Stimulated activated CD4-positive, alpha-beta T cell treated with anti-CD3 and anti-CD28 coated beads, Interleukin-4, amount 100 ng/mL, for 4 hours (primary cell): ENCODE measurements around the gene SLC25A10.
"Not testable (repeated sequence)": the region's sequence is repeated elsewhere in the genome, so short reads cannot be mapped to it uniquely, and the experiment has no call there.

Source experiments
- DNase-seq, 2 experiments: peaks; one replicate each; pipeline ENCODE4 v3.0.0-alpha.2; 2020

Gene SLC25A10

DNA sequence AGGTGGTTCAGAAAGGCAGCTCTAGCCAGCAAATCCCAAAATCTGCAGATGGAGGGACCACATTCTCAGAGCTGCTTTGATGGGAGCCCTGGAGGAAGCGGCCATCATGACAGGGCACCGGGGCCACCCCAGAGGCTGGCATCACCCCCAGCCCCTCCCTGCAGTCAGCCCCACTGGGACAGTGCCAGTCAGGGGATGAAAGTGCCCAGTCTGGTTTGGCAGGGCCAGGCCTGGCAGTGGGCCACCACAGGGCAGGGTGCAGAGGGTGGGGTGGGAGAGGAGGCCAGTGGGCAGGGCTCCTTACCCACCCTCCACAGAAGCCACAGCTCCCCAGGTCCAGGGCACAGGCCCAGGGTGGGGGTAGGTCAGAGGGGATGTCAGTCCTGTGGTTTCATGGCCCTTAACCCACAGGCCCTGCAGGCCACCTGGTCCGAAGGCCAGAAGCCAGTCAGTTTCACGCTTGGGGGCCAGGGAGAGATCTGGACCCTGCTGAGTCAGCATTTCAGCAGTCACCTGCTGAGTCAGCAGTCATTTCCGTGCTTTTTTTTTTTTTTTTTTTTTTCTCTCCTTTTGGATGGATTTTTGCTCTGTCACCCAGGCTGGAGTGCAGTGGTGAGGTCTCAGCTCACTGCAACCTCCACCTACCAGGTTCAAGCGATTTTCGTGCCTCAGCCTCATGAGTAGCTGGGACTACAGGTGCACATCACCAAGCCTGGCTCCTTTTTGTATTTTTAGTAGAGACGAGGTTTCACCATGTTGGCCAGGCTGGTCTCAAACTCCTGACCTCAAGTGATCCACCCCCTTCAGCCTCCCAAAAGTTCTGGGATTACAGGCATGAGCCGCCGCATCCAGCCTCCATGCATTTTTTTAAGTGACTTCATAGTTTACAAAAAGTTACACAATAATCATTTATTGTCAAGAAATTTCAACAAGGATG, 10.4 kb downstream of the SLC25A10 start:
- no peak for DNase-seq

DNA sequence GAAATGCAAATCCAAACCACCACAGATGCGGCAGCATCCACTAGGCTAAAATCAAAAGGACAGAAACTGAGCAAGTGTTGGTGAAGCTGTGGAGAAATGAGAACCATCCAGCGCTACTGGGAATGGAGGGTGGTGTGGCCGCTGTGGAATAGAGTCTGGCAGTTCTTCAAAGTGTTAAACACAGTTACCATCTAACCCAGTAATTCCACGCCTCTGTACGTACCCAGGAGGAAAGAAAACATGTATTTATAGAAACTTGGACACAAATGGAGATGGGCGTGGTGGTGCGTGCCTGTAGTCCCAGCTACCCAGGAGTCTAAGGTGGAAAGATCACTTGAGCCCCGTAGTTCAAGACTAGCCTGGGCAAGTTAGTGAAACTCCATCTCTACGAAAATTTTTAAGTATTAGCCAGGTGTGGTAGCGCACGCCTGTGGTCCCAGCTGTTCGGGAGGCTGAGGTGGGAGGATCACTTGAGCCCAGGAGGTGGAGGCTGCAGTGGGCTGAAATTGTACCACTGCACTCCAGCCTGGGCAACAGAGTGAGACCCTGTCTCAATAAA, 11.6 kb downstream of the SLC25A10 start:
- DNase-seq = no peak

DNA sequence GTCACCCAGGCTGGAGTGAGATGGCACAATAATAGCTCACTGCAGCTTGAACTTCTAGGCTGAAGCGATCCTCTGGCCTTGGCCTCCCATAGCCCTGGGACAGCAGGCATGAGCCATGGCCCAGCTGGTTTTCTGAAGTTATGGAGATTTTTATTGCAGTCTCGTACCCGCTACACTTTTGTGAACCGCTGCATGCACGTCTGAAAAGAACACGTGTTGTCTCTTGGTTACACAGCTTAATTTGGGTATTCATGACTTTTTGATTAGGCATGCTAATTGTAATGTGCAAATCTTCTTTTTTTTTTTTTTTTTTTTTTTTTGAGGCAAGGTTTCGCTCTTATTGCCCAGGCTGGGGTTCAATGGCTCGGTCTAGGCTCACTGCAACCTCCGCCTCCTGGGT, 13.4 kb downstream of the SLC25A10 start:
- DNase-seq = no peak

DNA sequence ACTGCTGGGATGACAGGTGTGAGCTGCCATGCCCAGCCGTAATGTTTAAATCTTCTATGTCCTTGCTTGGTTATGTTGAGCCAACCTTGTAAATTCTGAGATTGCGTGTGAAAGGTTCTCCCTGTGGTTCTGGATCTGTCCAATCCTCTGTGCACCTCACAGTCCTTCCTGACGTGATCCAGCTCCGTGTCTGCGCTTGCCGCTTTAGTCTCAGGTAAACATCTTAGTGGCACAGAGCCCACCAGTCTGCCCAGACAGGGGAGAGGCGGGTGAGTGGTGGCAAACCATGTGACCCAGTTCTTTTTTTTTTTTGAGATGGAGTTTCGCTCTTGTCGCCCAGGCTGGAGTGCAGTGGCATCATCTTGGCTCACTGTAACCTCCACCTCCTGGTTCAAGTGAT, 13.9 kb downstream of the SLC25A10 start:
- no peak for DNase-seq

DNA sequence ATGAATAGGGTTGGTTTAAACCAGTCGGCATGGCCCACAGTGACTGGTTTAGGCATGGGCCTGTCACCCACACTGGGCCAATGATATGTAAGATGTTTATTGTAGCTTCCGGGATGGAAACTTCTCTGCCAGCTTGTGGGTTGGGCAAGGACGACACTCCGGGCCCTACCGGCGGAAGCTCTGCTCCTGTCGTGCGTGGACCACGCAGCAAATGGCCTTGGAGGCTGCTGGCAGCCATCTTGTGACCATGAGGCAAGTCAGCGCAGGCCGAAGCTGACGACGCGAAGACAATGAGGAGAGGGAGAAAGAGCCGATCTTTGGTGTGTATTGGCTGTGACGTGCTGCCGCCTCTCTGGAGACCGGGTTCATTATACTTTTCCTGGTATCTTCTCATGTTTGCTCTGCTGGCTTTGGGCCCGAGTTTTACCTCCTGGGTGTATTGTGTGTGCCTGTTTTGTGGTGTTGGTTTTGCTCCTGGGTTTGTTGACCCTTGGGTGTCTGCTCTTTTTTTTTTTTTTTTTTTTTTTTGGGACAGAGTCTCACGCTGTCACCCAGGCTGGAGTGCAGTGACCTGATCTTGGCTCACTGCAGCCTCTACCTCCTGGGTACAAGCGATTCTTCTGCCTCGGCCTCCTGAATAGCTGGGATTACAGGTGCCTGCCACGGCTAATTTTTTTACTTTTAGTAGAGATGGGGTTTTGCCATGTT, 15.4 kb downstream of the SLC25A10 start:
- DNase-seq = no peak

DNA sequence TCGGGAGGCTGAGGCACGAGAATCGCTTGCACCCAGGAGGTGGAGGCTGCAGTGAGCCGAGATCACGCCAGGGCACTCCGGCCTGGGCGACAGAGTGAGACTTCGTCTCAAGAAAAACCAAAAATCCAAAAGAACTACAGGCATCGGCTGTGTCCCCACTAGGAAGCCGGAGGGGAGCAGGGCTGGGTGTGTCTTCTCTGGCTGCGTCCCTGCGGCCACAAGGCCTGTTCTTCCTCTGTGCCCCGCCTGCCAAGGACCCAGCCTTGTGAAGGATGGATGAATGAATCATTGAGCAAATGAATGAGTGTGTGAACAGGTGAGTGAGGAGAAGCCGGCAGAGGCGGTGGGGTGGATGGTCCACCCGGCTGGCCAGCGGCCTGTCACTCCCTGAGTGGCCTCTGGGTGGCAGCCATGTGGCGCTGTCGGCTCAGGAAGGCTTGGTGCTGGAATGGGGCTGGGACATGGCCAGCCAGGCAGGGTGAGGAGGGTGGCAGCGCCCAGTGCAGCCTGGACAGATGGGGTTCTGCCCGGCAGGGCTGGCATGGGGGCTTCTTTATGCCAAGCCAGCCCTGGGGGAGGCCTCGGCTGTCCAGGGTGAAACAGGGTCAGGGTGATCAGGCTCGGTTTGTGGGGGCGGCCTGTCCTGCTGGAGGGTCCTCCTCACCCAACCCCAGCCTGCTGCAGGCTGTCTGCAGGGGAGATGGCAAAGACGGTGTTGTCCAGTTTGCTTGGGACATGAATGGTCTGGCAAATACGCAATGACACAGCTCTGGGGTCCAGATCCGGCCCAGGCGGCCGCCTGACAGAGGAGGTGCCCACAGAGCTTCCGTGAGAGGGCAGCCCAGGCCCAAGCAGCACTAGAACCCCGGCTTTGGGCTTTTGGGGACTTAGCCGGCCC, 21.7 kb downstream of the SLC25A10 start:
- peak; percentile 38 to 66 for DNase-seq

DNA sequence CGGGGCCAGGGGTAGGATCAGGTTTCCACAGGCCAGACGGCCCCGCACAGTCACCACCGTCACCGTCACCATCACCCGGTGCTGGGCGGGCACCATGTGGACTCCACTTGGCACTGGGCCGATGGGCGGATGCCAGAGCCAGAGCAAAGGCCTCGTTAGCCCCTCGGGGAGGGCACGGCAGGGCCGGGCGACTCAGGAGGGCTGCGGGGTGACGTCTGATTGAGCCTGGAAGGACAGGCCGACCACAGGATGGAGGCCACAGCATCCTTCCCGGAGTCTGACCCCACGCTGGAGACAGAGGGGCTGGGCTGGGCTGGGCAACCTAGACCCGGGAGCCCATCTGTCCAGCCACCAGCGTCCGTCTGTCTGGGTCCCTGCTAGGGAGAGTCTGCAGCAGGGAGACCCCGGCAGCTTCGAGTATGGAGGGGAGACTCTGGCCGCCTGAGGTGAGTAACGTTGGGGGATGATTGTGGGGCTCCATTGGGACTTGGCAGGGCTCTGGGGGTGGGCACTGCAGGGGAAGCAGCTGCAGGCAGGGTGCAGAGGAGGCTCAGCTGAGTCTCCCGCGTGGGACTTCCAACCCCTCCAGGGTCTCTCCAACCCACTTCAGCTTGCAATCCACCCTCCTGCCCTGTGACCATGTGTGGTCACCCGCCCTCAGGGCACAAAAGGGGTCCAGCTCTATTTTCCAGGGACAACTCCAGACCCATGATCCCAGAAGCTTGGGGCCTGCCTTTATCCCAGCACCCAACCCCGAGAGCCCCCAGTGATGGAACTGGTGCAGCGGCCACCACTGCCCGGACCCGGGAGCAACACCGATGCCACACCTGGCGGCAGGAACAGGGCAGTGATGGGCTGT, 22.6 kb downstream of the SLC25A10 start:
- DNase-seq = no peak

DNA sequence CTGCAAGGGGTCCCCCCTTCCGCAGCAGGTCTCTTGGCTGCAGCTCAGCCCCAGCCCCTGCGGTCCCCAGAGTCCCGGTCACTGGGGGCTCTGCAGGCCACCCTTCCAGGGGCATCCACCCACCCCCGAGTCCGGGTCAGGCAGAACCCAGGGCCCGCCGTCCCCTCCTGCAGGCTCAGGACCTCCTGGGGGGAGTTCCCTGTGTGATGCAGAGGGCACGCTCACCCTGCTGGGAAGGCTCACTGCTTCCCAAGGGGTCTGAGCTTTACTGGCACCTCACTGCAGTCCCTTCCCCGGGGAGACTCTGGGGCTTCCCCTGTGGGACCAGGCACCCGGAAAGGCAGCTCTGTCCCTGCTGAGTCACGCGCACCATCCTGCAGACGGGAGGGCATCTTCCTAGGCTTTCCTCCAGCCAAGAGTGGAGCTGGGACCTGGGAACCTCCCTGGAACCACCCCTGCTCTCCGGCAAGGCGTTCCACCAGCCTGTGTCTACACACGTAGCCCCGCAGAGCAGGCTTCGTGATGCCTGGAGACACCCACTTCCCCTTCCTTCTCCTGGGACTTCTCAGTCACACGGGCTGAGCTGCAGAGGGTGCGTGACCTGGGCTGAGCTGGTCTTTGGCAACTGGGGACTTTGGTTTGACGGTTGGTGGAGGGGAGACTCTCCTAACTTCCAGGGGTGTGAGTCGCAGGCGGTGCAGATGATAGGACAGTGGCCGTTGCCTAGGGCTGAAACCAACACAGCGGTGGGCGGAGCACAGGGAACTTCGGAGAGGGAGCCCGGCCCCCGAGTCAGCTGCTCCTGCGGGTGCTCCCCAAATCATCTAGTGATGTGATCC, 23.4 kb downstream of the SLC25A10 start:
- DNase-seq = no peak

DNA sequence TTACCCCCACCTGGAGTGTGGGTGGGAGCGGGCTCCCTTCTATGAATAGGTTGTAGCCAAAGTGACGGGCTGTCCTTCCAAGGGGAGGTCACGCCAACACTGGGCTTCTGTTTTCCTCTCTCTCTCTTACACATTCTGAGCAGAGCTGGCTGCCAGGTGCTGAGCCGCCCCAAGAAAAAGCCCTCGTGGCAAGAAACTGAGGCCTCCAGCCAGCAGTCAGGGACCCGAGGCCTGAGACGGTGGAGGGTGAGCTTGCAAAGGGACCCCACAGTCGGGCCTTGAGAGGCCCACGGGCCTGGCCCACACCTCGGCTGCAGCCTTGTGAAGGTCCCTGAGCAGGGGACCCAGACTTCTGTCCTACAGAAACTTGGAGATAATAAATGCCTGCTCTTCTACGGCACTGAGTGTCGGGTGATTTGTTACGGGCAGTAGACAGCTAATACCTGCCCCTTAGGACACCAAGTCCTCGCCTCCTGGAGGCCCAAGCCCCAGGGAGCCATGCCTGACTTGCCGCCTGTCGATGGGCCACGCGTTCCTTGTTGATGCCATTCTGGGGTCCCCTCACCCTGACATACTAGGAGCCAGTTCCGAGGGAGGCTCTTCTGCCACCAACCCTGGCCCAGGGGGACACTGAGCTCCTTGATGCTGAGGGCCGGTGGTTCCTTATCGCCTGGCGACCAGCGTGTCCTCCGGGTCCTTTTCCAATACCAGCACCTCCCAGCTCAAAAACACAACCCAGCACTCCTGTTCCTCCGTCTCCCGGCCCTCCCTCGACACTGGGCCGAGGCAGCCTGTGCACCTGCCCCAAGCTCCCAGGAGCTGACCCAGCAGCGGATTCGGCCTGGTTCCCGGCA, 26.1 kb downstream of the SLC25A10 start:
- DNase-seq = no peak

DNA sequence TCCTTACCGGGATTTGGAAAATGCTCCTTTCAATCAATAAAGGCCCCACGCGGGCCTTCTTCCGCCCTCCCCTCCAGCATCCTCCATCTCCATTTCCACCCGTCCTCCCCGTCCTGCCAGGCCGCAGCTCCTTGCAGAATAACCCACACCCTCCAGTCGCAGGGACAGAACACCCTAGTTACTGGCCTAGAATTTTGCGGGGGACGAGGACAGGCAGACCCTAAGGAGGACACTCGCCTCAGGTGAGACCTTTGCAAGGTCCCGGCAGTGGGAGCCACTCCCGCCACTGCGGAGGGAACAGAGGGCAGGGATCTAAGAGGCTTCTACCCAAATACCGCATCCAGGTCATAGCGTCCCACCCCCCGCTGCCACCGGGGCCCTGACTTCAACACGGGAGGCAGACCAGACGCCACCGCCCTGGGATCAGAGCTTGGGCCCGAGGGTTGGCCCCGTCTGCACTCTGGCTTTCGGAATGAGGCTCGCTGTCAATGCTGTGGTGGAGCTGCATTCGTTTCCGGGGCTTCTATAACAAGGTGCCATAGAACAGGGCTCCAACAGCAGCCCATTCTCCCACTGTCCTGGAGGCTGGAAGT, 26.8 kb downstream of the SLC25A10 start:
- DNase-seq = no peak

DNA sequence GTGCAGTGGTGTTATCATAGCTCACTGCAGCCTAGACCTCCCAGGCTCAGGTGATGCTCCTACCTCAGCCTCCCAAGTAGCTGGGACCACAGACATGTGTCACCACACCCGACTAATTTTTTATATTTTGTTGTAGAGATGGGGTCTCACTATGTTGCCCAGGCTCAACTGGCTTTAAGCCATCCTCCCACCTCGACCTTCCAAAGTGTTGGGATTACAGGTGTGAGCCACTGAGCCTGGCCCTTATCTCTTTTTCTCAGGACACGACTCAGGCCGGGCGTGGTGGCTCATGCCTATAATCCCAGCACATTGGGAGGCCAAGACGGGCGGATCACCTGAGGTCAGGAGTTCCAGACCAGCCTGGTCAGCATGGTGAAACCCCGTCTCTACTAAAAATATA, 27.5 kb downstream of the SLC25A10 start:
- DNase-seq = not testable (repeated sequence)

DNA sequence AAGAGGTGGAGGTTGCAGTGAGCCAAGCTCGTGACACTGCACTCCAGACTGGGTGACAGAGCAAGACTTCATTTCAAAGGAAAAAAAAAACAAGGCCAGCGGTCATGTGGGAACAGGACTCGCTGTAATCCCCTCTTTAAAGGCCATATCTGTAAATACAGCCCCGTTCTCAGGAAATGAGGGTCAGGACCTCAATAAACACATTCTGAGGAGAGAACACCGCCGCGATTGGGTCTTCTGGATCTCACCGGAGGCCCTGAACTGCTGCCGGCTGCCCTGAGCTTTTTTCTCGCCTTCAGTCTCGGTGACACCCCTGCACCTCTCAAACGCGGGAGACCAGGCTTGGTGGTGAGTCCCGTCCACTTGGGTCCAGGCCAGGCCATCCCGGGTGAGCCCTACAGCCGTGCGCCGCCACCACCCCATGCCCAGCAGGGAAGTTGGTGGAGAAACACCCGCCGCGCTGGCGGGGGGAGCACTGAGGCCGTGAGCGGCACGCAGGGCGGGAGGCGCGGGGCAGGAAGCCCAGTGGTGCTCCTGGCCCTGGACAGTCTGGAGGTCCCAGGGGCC, 28.4 kb downstream of the SLC25A10 start:
- no peak for DNase-seq

DNA sequence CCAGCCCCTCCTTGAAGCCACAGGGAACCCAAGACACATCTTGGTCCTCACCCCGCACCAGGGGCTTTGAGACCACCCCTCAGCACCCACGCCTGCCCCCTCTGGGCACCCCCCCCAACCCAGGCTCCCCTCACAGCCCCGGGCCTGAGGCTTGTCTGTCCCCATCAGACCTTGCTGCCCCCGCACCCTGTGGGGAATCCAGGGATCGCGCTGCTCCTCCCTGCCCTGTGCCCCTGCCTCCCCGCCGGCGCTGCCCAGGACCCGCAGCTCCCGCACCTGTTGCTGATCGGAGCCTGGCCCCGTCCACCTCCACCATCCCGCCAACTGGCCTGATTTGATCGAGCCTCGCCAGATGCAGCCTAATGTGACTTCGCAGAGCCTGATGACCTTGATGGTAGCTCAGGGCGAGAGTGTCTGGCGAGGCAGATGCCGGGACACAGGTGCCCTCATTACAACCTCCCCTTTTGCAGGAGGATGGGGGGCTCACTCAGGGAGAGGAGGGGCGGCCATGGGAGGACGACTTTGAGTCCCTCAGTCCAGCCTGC, 29.0 kb downstream of the SLC25A10 start:
- DNase-seq = no peak

DNA sequence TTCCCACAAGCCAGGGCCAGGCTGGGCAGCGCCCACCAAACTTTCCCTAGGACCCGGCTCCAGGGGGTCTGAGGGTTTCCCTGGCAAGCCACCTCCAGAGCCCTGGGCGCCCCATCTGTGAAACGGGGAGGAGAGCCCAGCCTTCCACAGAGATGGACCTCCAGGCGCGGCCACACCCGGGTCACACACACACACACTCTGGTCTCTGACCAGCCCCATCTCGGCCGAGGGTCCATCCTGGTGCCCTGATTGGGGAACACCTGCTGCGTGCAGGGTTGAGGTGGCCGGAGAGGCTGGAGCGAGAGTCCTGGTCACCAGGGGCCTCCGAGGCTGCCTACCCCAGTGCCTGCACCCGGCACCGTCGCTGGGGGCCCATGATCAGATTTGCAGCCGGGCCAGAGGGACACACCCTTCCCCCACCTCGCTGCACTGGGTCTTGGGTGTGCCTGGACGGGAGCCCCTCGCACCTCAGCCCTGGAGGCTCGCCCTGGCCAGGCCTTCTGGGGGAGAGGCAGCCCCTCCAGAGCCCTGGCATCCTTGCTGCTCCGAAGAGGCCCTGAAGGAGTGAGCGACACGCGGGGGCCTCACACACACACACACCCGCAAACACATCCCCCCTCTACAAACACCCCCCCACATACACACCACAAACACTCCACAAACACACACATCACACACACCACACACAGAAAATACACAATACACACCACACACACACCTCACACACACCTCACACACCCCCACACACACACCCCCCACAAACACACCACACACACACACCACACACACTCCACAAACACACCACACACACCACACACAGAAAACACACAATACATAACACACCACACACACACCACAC, 29.7 kb downstream of the SLC25A10 start:
- no peak for DNase-seq
